Osteoblast (primary cell): ENCODE results near the gene KCNN3. TPM values are rescaled to one million over a fixed set of nuclear protein-coding genes. Genes with fewer than 3 reads are reported as not detected.

Experiments used
- DNase-seq: peaks from one replicate; pipeline ENCODE4 v3.0.0; 2011; ENCODE audit warnings: low spot score, mixed read lengths; ENCODE audit not compliant: insufficient read length; ENCODE audit errors: missing footprints
- H2AFZ ChIP-seq: 2 replicates; pipeline ENCODE4 v1.6.0; 2011; ENCODE audit warnings: mild to moderate bottlenecking, low read length
- H3K27ac ChIP-seq: 2 replicates; pipeline ENCODE4 v1.5.1; 2011; ENCODE audit warnings: mild to moderate bottlenecking, low read depth, low read length, moderate library complexity
- H3K27me3 ChIP-seq: 2 replicates; pipeline ENCODE4 v1.6.0; 2012; ENCODE audit warnings: mild to moderate bottlenecking, control low read depth, inconsistent platforms, low read length, moderate library complexity; ENCODE audit not compliant: insufficient read depth
- H3K36me3 ChIP-seq: 2 replicates; pipeline ENCODE4 v1.5.1; 2011; ENCODE audit warnings: mild to moderate bottlenecking, low read length, control low read depth, moderate library complexity; ENCODE audit not compliant: insufficient read depth
- H3K4me1 ChIP-seq: 2 replicates; pipeline ENCODE4 v1.5.1; 2011; ENCODE audit warnings: mild to moderate bottlenecking, low read length, control low read depth, moderate library complexity; ENCODE audit not compliant: insufficient read depth
- H3K4me2 ChIP-seq: 2 replicates; pipeline ENCODE4 v1.6.0; 2011; ENCODE audit warnings: mild to moderate bottlenecking, low read length; ENCODE audit not compliant: insufficient read depth
- H3K4me3 ChIP-seq: fragments of 200-600 bp; sonication (generic); 3 replicates; pipeline ENCODE4 v1.5.1; 2012; ENCODE audit warnings: mild to moderate bottlenecking, low read length, inconsistent platforms; ENCODE audit not compliant: insufficient read depth
- H3K79me2 ChIP-seq: 2 replicates; pipeline ENCODE4 v1.6.0; 2012; ENCODE audit warnings: mild to moderate bottlenecking, low read length, control low read depth, inconsistent platforms; ENCODE audit not compliant: insufficient read depth
- H3K9me3 ChIP-seq: 2 replicates; pipeline ENCODE4 v1.5.1; 2011; ENCODE audit warnings: low read depth, low read length, control low read depth
- H4K20me1 ChIP-seq: 2 replicates; pipeline ENCODE4 v1.6.0; 2012; ENCODE audit warnings: mild to moderate bottlenecking, low read length, control low read depth; ENCODE audit not compliant: insufficient read depth
- CTCF ChIP-seq: IDR thresholded peaks from 2 replicates; pipeline ENCODE4 v1.5.1; 2011; ENCODE audit warnings: mild to moderate bottlenecking, low read depth, low read length, moderate library complexity; ENCODE audit errors: extremely low read depth
- total RNA-seq: library from RNA; depleted of rRNA; stranded (reverse); fragments of >200 nt; gene quantifications from 2 replicates; pipeline ENCODE4 v1.2.3, GENCODE V29; 2012

The KCNN3 gene
- total RNA-seq, 1 donor = under 0.01 TPM

- Histone ChIP-seq H3K9me3 (no peaks in the 10 kb centered on the region), H3K27me3 (peaks cover 13% of the 10 kb centered on the region), H3K4me1 (no peaks in the 10 kb centered on the region), H3K4me3 (no peak overlapping the region), H3K27ac (no peak overlapping the region), H2AFZ (no peak overlapping the region), H3K79me2 (no peaks in the 10 kb centered on the region), H3K4me2 (no peak overlapping the region), H3K36me3 (no peaks in the 10 kb centered on the region), H4K20me1 (no peaks in the 10 kb centered on the region)
- DNase-seq = no peak
- TF ChIP-seq CTCF = no peak
These were observed 203.9 kb downstream of the KCNN3 start for GRCh38 chr1:154666051-154666790.

- Histone ChIP-seq H2AFZ (no peak overlapping the region), H4K20me1 (no peaks in the 10 kb centered on the region), H3K27ac (no peak overlapping the region), H3K4me3 (no peak overlapping the region), H3K27me3 (peaks cover 25% of the 10 kb centered on the region), H3K79me2 (no peaks in the 10 kb centered on the region), H3K36me3 (no peaks in the 10 kb centered on the region), H3K9me3 (no peaks in the 10 kb centered on the region), H3K4me1 (no peaks in the 10 kb centered on the region), H3K4me2 (no peak overlapping the region)
- no peak for TF ChIP-seq CTCF
- DNase-seq = no peak
These were observed 205.6 kb downstream of the KCNN3 start for GRCh38 chr1:154664331-154665002.

- DNase-seq = no peak
- no peak for TF ChIP-seq CTCF
- no peak overlapping the region for H3K4me2 ChIP-seq
- no peak overlapping the region for H3K4me3 ChIP-seq
- H3K4me1 ChIP-seq = no peaks in the 10 kb centered on the region
- no peaks in the 10 kb centered on the region for H4K20me1 ChIP-seq
- H3K9me3 ChIP-seq = no peaks in the 10 kb centered on the region
- peaks cover 30% of the 10 kb centered on the region for H3K27me3 ChIP-seq
- no peak overlapping the region for H3K27ac ChIP-seq
- no peaks in the 10 kb centered on the region for H3K36me3 ChIP-seq
- no peak overlapping the region for H2AFZ ChIP-seq
- no peaks in the 10 kb centered on the region for H3K79me2 ChIP-seq
These were observed 206.5 kb downstream of the KCNN3 start for GRCh38 chr1:154663471-154664060.

GRCh38 chr1:154661110-154661509, 209.0 kb downstream of the KCNN3 start:
- Histone ChIP-seq H4K20me1 (no peaks in the 10 kb centered on the region), H3K4me2 (no peak overlapping the region), H3K36me3 (no peaks in the 10 kb centered on the region), H3K79me2 (no peaks in the 10 kb centered on the region), H3K4me3 (no peak overlapping the region), H3K27ac (no peak overlapping the region), H3K4me1 (no peaks in the 10 kb centered on the region), H2AFZ (no peak overlapping the region), H3K27me3 (peaks cover 33% of the 10 kb centered on the region), H3K9me3 (no peaks in the 10 kb centered on the region)
- no peak for DNase-seq
- TF ChIP-seq CTCF = no peak
